H7 (cell line): ENCODE measurements around the gene GATM. TPM values are rescaled to one million over a fixed set of nuclear protein-coding genes. Genes with fewer than 3 reads are reported as not detected.

Source experiments
- DNase-seq: peaks from one replicate; pipeline ENCODE4 v3.0.0; 2012
- H3K27me3 ChIP-seq: 2 replicates; pipeline ENCODE4 v1.6.0; 2011; ENCODE audit warnings: mild to moderate bottlenecking, low read length; ENCODE audit not compliant: control insufficient read depth, insufficient read depth
- H3K36me3 ChIP-seq: replicated peaks from 2 replicates; pipeline ENCODE4 v1.5.1; 2011; ENCODE audit warnings: low read length; ENCODE audit not compliant: control insufficient read depth, insufficient read depth
- H3K4me3 ChIP-seq: 2 replicates; pipeline ENCODE4 v1.5.1; 2011; ENCODE audit warnings: low read depth, mild to moderate bottlenecking, control low read depth, low read length, moderate library complexity; ENCODE audit not compliant: insufficient read depth
- total RNA-seq: library from RNA; depleted of rRNA; stranded (reverse); fragments of >200 nt; shearing (Covaris generic); gene quantifications from 2 replicates; pipeline ENCODE4 v1.2.3, GENCODE V29; 2014

The GATM gene
- total RNA-seq, 1 experiment from 2014 or later: 37.6 TPM

DNA sequence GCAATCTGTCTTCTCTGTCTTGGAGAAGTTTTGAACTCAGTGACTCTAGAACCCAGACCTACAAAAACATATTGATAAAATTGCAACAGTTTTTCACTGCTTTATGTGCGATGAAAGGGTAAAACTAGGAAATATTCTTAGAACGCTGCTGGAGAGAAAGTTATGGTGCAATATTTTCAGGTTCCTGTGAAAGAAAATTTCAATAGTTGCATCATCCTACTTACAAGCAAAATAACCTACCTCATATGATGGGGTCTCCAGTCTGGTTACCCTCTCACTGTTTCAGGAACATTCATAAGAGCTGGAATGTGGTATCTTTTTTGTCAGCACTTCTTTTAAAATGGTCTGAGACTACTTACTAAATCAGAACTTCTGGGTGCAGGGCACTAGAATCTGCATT lies 27.1 kb downstream of the GATM start:
- DNase-seq: no peak
- Histone ChIP-seq H3K27me3 (no peaks in the 10 kb centered on the region), H3K36me3 (no peaks in the 10 kb centered on the region), H3K4me3 (no peak overlapping the region)

DNA sequence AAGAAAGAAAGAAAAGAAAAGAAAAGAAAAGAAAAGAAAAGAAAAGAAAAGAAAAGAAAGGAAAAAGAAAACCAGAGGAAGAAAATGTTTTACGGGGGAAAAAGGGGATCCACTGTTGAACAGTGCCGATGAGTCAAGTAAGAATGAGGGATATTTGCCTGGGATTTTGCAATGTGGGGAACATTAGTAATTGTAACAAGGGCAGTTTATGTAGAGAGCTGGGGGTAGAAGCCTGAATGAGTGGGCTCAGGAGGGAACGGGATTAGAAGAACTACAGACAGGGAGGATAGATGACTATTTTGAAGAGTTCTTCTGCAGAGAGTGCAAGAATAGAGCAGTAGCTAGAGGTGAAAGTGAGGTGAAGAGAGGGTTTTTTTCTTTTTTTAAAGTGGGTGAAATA lies 28.7 kb downstream of the GATM start:
- Histone ChIP-seq H3K36me3 (no peaks in the 10 kb centered on the region), H3K27me3 (no peaks in the 10 kb centered on the region), H3K4me3 (no peak overlapping the region)
- no peak for DNase-seq

- H3K4me3 ChIP-seq: no peak overlapping the region
- H3K36me3 ChIP-seq: no peaks in the 10 kb centered on the region
- no peaks in the 10 kb centered on the region for H3K27me3 ChIP-seq
- no peak for DNase-seq
These were observed 30.4 kb downstream of the GATM start for GRCh38 chr15:45347989-45348388.

- H3K36me3 ChIP-seq: no peaks in the 10 kb centered on the region
- DNase-seq: no peak
- H3K27me3 ChIP-seq: no peaks in the 10 kb centered on the region
- no peak overlapping the region for H3K4me3 ChIP-seq
These were observed 31.3 kb downstream of the GATM start for GRCh38 chr15:45347033-45347432.

GRCh38 chr15:45346381-45346780 lies 32.0 kb downstream of the GATM start:
- Histone ChIP-seq H3K4me3 (no peak overlapping the region), H3K36me3 (no peaks in the 10 kb centered on the region), H3K27me3 (no peaks in the 10 kb centered on the region)
- DNase-seq: no peak

DNA sequence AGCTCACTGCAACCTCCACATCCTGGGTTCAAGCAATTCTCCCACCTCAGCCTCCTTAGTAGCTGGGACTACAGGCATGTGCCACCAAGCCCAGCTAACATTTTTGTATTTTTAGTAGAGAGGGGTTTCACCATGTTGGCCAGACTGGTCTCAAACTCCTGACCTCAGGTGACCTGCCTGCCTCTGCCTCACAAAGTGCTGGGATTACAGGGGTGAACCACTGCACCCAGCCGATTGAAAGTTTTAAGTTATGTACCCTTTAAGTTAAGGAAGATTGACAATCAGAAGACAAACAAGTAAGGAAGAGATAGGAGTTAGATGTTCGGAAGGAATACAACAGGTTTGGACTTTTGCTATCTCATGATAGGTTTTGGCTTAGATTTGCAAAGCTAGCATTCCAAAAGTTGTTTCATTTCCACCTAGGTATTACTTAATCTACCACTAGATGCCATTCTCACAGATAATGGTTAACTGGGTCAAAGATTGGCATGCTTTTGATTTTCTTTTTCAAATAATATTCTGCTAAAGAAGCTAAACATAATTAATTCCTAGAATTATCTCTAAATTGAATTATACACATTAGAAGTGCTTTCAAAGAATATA lies 35.0 kb downstream of the GATM start:
- no peak overlapping the region for H3K4me3 ChIP-seq

GRCh38 chr15:45341790-45342189 lies 36.6 kb downstream of the GATM start:
- no peaks in the 10 kb centered on the region for H3K36me3 ChIP-seq
- no peak overlapping the region for H3K4me3 ChIP-seq
- H3K27me3 ChIP-seq: no peaks in the 10 kb centered on the region
- no peak for DNase-seq

More for the DNA sequence above, 35.0 kb downstream of the GATM start:
- H3K27me3 ChIP-seq: no peaks in the 10 kb centered on the region
- no peaks in the 10 kb centered on the region for H3K36me3 ChIP-seq
- DNase-seq: no peak

GRCh38 chr15:45340429-45340828 lies 37.9 kb downstream of the GATM start:
- Histone ChIP-seq H3K27me3 (no peaks in the 10 kb centered on the region), H3K36me3 (no peaks in the 10 kb centered on the region), H3K4me3 (no peak overlapping the region)
- DNase-seq: no peak

DNA sequence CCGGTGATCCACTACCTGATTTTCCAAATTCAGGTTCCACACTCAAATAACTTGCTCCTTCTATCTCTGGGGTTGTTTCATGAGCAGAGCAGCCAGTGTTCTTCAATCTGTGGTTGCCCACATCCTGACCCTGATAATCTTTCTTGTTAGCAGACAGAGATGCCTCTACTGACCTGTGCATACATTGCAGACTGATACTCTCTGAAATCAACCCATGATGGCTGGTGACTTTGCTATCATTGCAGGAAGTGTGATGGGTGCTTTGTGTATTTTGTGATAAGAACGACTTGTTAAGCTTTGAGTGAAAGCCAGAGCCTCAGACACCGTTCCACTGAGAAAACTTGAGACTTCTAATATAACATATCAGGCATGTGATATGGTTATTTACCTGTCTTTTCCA lies 39.9 kb downstream of the GATM start:
- no peaks in the 10 kb centered on the region for H3K36me3 ChIP-seq
- H3K4me3 ChIP-seq: no peak overlapping the region
- no peaks in the 10 kb centered on the region for H3K27me3 ChIP-seq
- DNase-seq: no peak

- no peak for DNase-seq
- H3K4me3 ChIP-seq: no peak overlapping the region
- H3K27me3 ChIP-seq: no peaks in the 10 kb centered on the region
- H3K36me3 ChIP-seq: no peaks in the 10 kb centered on the region
These were observed 41.1 kb downstream of the GATM start for GRCh38 chr15:45337224-45337623.

DNA sequence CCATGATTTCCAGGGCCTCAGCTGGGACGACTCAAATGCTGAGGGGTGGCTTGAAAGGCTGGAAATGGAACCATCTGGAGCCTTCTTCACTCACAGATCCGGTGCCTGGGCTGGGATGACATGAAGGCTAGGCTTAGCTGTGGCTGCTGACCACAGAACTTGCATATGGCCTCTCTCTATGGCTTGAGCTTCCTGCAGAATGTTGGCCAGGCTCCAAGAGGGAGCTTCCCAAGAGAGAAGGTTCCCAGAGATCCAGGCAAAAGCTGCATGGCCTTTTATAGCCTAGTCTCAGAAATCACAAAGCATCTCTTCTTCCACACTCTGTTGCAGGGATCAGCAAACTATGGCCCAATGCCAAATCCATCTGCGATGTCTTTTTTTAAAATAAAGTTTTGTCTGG lies 44.8 kb downstream of the GATM start:
- H3K4me3 ChIP-seq: no peak overlapping the region
- H3K27me3 ChIP-seq: no peaks in the 10 kb centered on the region
- H3K36me3 ChIP-seq: no peaks in the 10 kb centered on the region
- DNase-seq: no peak

DNA sequence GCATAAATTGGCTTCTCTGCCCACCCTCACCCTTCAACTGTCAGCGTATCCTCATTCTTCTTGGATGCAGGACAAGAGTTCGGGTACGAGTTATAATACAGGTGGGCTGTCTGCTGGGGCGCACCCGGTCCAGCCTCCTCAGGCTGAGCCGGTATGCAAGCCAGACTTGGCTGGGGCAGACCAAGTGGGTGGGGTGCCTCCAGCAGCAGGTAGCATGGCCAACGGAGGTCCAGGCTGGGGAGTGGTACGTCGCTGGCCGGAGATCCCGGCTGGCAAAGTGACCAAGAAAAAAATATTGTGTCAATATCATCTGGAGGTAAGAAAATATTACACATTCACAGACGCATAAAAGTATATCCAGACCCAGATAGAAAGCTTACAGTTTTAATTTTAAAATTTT lies 45.6 kb downstream of the GATM start:
- DNase-seq: no peak
- Histone ChIP-seq H3K36me3 (no peaks in the 10 kb centered on the region), H3K4me3 (no peak overlapping the region), H3K27me3 (no peaks in the 10 kb centered on the region)

GRCh38 chr15:45331972-45332371 lies 46.4 kb downstream of the GATM start:
- no peak overlapping the region for H3K4me3 ChIP-seq
- H3K36me3 ChIP-seq: no peaks in the 10 kb centered on the region
- no peaks in the 10 kb centered on the region for H3K27me3 ChIP-seq
- no peak for DNase-seq

- no peak for DNase-seq
- Histone ChIP-seq H3K36me3 (no peaks in the 10 kb centered on the region), H3K4me3 (no peak overlapping the region), H3K27me3 (no peaks in the 10 kb centered on the region)
These were observed 49.7 kb downstream of the GATM start for GRCh38 chr15:45328663-45329062.

- Histone ChIP-seq H3K36me3 (no peaks in the 10 kb centered on the region), H3K27me3 (no peaks in the 10 kb centered on the region), H3K4me3 (no peak overlapping the region)
- no peak for DNase-seq
These were observed 51.6 kb downstream of the GATM start for GRCh38 chr15:45326741-45327140.

GRCh38 chr15:45326280-45326679 lies 52.1 kb downstream of the GATM start:
- Histone ChIP-seq H3K36me3 (no peaks in the 10 kb centered on the region), H3K4me3 (no peak overlapping the region), H3K27me3 (no peaks in the 10 kb centered on the region)
- no peak for DNase-seq
